ENCODE data around the gene NFKBIZ. TPM values are rescaled to one million over a fixed set of nuclear protein-coding genes. Genes with fewer than 3 reads are reported as not detected.
"Not testable (repeated sequence)": the region's sequence is repeated elsewhere in the genome, so short reads cannot be mapped to it uniquely, and the experiment has no call there.

Gene NFKBIZ
- total RNA-seq, 2 experiments from 2014 or later = 51.3 to 65.1 TPM

DNA sequence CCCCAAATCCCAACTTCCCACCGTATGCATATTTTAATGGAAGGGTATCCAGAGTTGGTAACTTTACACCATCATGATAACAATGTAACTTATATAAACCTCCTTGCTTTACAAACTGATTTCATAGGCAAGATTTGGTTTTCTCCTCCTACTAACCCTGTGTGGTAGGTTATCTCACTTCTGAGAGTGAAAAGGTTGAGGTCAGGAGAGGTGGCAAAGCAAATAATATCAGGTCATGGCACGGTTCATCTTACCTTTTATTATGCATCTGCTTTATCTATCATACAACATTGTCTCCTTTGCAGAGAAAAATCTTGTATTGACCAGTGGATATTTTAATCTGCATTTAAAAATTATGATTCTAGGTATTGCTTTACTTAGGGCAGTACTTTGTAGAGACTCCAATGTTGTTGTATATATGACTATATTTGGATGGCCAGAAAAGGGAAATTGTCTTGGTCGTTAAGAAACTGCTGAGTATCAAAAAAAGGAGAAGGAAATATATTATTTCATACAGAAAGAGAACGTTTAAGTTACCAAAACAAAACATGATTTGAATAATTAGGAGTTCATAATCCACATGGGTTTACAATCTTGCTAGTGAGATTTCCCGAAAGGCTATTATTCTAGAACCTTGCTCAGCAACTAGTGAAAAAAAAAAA lies 30.4 kb downstream of the NFKBIZ start:
- H3K4me3 Mint-ChIP-seq = no peak overlapping the region
- no peaks in the 10 kb centered on the region for H3K36me3 Mint-ChIP-seq
- DNase-seq (no peak), ATAC-seq (no peak)
- peaks cover 2% of the 10 kb centered on the region for H3K9me3 Mint-ChIP-seq (ENCODE audit: low read depth)
- CTCF ChIA-PET = interaction anchor here (0.7 kb wide), 1 partner anchor 91 kb away, joined by 3 read pairs; no protein-coding TSS in a partner anchor
- no peaks in the 10 kb centered on the region for H3K27me3 Mint-ChIP-seq
- H3K4me1 Mint-ChIP-seq = no peaks in the 10 kb centered on the region
- H3K27ac Mint-ChIP-seq = no peak overlapping the region

DNA sequence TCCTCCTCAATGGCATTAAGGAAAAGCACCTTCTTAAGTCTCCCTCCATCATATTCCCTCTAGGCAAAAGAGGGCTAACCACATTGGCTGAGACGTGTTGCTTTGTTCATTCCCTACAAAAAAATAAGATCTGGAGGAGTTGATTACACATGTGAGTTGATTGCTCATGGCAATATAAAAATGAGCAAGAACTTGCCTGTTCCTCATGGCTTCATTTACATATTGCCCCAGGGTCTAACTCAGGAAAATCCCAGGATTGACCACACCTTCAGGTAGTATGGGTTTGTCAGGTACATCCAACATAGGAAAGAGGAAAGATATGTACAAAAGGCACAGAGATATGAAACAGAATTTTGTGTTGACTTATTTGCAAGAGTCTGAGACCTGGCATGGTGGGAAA lies 35.5 kb downstream of the NFKBIZ start:
- no peak for DNase-seq
- Mint-ChIP-seq H3K4me3 (no peak overlapping the region), H3K27me3 (no peaks in the 10 kb centered on the region), H3K4me1 (no peaks in the 10 kb centered on the region), H3K27ac (no peak overlapping the region), H3K9me3 (ENCODE audit: low read depth) (peaks cover 3% of the 10 kb centered on the region), H3K36me3 (peaks cover 1% of the 10 kb centered on the region)
- CTCF ChIA-PET = no interaction called here
- ATAC-seq = no peak

DNA sequence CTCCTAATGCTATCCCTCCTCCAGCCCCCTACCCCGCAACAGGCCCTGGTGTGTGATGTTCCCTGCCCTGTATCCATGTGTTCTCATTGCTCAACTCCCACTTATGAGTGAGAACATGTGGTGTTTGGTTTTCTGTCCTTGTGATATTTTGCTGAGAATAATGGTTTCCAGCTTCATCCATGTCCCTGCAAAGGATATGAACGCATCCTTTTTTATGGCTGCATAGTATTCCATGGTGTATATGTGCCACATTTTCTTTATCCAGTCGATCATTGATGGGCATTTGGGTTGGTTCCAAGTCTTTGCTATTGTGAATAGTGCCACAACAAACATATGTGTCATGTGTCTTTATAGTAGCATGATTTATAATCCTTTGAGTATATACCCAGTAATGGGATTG lies 36.3 kb downstream of the NFKBIZ start:
- H3K4me3 Mint-ChIP-seq; H3K27ac Mint-ChIP-seq; DNase-seq; ATAC-seq; H3K27me3 Mint-ChIP-seq; CTCF ChIA-PET; H3K36me3 Mint-ChIP-seq; H3K9me3 Mint-ChIP-seq (ENCODE audit: low read depth); H3K4me1 Mint-ChIP-seq: not testable (repeated sequence)

DNA sequence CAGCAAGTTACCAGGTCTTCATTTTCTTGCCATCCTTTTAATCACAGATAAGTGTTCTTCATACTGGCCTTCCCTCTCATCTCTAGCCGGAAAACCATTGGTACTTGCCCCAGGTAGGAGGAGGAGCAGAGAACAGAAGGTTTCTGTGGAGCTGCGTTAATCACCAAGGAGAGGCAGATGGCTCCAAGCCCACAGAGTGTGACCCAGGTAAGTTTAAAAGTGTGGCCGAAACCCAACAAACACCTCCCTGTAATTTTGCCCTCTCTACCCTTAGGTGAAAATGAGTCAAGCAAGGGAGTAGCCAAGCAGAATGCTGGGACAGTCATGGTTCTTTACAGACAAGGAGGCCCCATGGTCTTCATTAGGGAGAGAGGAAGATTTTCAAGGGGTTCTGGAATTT lies 37.3 kb downstream of the NFKBIZ start:
- ATAC-seq = no peak
- no peak for DNase-seq
- H3K27ac Mint-ChIP-seq = no peak overlapping the region
- H3K4me3 Mint-ChIP-seq = no peak overlapping the region
- peaks cover 1% of the 10 kb centered on the region for H3K36me3 Mint-ChIP-seq
- CTCF ChIA-PET = no interaction called here
- H3K27me3 Mint-ChIP-seq = no peaks in the 10 kb centered on the region
- H3K9me3 Mint-ChIP-seq (ENCODE audit: low read depth) = peaks cover 3% of the 10 kb centered on the region
- no peaks in the 10 kb centered on the region for H3K4me1 Mint-ChIP-seq

DNA sequence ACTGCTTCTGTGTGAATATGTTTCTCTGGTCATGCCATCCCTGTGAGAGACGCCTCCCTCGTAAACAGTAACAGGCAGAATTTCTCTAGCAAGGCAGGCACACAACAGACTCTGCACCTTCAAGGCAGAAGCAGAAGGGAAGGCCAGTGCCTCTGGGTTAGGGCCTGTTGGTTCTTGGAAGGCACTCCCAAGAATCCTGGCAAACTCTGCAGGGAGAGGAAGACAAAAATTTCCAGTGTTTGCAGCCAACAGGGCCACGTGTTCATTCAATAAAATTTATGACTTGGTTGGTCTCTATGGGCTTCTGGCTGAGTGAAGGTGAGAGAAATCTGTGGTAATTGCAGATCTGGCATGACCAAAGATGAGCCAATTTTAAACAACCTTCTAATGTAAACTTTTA lies 39.3 kb downstream of the NFKBIZ start:
- no peak for ATAC-seq
- Mint-ChIP-seq H3K4me1 (no peaks in the 10 kb centered on the region), H3K27me3 (no peaks in the 10 kb centered on the region), H3K27ac (no peak overlapping the region), H3K36me3 (peaks cover 1% of the 10 kb centered on the region), H3K9me3 (ENCODE audit: low read depth) (peaks cover 3% of the 10 kb centered on the region), H3K4me3 (no peak overlapping the region)
- DNase-seq = no peak
- CTCF ChIA-PET = no interaction called here

DNA sequence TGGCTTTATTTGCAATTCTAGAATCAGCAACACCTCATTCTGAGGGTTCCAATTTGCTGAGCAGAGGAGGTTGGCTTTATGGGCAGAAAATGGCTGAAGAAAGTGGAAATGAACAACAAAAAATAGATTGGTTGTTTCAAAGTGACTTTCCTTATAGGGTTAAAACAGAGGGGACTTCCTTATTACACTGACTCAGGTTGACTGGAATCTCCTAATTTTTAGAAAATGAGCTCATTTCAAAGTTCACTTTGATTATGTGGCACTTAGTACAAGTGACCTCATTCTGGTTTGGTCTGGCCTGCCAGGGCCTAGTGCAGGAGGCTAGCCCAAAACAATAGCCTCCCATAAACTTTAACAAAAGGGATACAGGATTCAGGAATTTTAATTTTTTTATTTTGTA lies 41.4 kb downstream of the NFKBIZ start:
- no peak for ATAC-seq
- H3K4me1 Mint-ChIP-seq = no peaks in the 10 kb centered on the region
- CTCF ChIA-PET = no interaction called here
- no peak for DNase-seq
- no peaks in the 10 kb centered on the region for H3K27me3 Mint-ChIP-seq
- peaks cover 7% of the 10 kb centered on the region for H3K9me3 Mint-ChIP-seq (ENCODE audit: low read depth)
- no peak overlapping the region for H3K27ac Mint-ChIP-seq
- peaks cover 3% of the 10 kb centered on the region for H3K36me3 Mint-ChIP-seq
- no peak overlapping the region for H3K4me3 Mint-ChIP-seq

DNA sequence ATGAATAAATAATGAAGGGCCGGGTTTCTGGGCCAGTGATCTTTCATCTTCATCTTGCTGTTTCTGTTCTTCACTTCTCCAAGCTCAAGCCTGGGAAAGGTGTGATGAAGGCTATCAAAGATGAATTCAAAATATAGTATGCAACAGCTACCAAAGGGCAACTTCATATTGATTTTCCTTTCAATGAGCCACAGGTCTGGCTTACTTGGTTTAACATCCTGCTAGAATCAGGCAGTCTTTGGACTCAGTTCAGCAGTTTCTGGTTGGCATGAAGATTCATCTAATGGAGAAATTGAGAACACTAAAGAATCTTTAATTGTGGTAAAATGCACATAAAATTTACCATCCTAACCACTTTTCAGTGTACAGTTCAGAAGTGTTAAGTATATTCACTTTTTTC lies 43.3 kb downstream of the NFKBIZ start:
- H3K4me1 Mint-ChIP-seq = no peaks in the 10 kb centered on the region
- CTCF ChIA-PET = no interaction called here
- DNase-seq (no peak), ATAC-seq (no peak)
- H3K36me3 Mint-ChIP-seq = peaks cover 1% of the 10 kb centered on the region
- H3K9me3 Mint-ChIP-seq (ENCODE audit: low read depth) = peaks cover 9% of the 10 kb centered on the region
- no peak overlapping the region for H3K27ac Mint-ChIP-seq
- H3K27me3 Mint-ChIP-seq = no peaks in the 10 kb centered on the region
- no peak overlapping the region for H3K4me3 Mint-ChIP-seq

DNA sequence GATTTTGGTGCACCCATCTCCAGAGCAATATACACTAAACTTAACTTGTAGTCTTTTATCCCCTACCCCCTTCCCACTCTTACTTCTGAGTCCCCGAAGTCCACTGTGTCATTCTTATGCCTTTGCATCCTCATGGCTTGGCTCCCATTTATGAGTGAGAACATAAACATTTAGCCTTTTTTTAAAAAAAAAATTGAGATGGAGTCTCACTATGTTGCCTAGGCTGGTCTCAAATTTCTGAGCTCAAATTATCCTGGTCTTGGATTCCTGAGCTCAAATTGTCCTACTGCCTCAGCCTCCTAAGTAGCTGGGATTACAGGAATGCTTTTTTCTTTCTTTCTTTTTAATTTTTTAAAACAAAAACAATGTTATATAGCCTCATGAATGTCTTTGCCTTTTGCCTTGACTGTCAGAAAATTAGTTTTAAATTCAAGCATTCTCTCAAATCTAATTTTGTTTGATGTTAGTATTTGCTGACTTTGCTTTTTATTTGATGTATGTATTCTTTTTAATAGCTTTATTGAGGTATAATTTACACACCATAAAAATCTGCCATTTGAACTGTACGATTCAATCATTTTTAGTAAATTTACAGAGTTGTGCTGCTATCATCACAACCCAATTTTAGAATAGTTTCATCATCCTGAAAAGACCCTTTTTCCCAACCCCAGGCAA lies 46.9 kb downstream of the NFKBIZ start:
- CTCF ChIA-PET = interaction anchor here (1.2 to 1.3 kb wide), 2 partner anchors 14 to 15 kb away, joined by 3 read pairs; no protein-coding TSS in a partner anchor
- ATAC-seq = no peak
- H3K36me3 Mint-ChIP-seq = peaks cover 3% of the 10 kb centered on the region
- H3K4me1 Mint-ChIP-seq = no peaks in the 10 kb centered on the region
- no peaks in the 10 kb centered on the region for H3K27me3 Mint-ChIP-seq
- no peak overlapping the region for H3K4me3 Mint-ChIP-seq
- DNase-seq = no peak
- no peak overlapping the region for H3K27ac Mint-ChIP-seq
- peaks cover 9% of the 10 kb centered on the region for H3K9me3 Mint-ChIP-seq (ENCODE audit: low read depth)

DNA sequence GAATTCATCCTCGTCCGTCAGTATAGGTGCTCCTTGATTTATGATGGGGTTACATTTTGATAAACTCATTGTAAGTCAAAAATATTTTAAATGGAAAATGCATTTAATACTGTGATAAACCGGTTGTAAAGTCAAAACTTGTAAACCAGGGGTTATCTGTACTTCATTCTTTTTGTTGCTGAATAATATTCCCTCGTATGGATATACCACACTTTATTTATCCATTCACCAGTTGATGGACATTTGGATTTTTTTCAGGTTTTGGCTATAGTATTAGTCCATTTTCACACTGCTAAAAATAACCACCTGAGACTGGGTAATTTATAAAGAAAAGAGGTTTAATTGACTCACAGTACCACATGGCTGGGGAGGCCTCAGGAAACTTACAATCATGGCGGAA lies 47.7 kb downstream of the NFKBIZ start:
- DNase-seq = no peak
- Mint-ChIP-seq H3K4me3 (no peak overlapping the region), H3K9me3 (ENCODE audit: low read depth) (peaks cover 9% of the 10 kb centered on the region), H3K4me1 (no peaks in the 10 kb centered on the region), H3K27me3 (no peaks in the 10 kb centered on the region), H3K36me3 (peaks cover 3% of the 10 kb centered on the region), H3K27ac (no peak overlapping the region)
- CTCF ChIA-PET = interaction anchor here (1.2 kb wide), 1 partner anchor 16 kb away, joined by 3 read pairs; no protein-coding TSS in a partner anchor
- ATAC-seq = no peak

DNA sequence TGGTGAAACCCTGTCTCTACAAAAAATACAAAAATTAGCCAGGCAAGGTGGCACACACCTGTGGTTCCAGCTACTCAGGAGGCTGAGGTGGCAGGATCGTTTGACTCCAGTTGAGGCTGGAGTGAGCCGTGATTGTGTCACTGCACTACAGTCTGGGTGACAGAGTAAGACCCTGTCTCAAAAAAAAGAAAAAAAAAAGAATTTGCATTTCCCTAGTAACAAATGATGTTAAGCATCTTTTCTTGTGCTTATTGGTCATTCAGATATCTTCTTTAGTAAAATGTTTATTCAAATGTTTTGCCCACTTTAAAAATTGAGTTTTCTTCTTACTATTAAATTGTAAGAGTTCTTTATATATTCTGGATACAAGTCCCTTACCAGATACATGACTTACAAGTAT lies 48.7 kb downstream of the NFKBIZ start:
- CTCF ChIA-PET = no interaction called here
- DNase-seq (no peak), ATAC-seq (no peak)
- Mint-ChIP-seq H3K4me3 (no peak overlapping the region), H3K27me3 (no peaks in the 10 kb centered on the region), H3K4me1 (no peaks in the 10 kb centered on the region), H3K9me3 (ENCODE audit: low read depth) (peaks cover 9% of the 10 kb centered on the region), H3K36me3 (peaks cover 3% of the 10 kb centered on the region), H3K27ac (no peak overlapping the region)

DNA sequence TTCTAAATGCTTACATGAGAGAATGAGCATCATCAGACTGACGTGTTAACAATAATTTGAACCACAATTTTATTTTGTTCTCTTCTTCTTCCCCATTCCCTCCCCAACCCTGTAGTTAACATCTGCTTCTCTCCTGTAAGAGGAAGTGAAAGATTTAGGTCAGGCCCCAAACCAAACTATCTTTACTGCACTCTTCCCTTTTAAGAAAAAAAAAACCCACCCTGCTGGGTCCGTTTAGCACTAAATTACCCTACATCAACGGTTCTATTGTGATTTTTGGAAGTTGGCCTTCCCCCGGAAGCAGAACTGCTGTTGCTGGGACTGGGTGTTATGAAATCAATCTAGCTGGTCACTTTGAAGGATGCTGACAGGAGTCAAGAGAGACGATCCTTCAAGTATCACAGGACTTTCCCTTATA lies 49.4 kb downstream of the NFKBIZ start:
- Mint-ChIP-seq H3K36me3 (peaks cover 3% of the 10 kb centered on the region), H3K4me1 (no peaks in the 10 kb centered on the region), H3K9me3 (ENCODE audit: low read depth) (peaks cover 8% of the 10 kb centered on the region), H3K27ac (no peak overlapping the region), H3K27me3 (no peaks in the 10 kb centered on the region), H3K4me3 (no peak overlapping the region)
- CTCF ChIA-PET = no interaction called here
- ATAC-seq (no peak), DNase-seq (no peak)

DNA sequence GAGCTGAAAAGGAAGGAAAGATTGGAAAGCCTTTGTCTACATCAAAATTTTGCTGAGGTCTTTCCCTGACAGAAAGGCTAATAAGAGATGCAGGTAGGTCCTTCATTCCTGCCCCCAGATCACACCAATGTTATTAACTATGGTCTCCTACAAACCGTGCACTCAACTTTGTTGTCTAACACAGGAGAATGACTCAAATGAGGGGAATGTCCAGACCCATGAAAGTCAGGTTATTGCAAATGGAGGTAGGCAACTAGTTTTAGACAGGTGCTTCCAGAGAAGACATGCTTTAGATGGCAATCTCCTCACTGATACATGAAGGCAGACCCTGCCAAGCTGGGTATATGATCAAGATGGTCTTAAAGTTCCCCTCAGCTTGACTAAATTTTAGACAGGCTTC lies 51.0 kb downstream of the NFKBIZ start:
- H3K36me3 Mint-ChIP-seq = peaks cover 2% of the 10 kb centered on the region
- H3K9me3 Mint-ChIP-seq (ENCODE audit: low read depth) = peaks cover 3% of the 10 kb centered on the region
- H3K27me3 Mint-ChIP-seq = no peaks in the 10 kb centered on the region
- ATAC-seq (no peak), DNase-seq (no peak)
- no peaks in the 10 kb centered on the region for H3K4me1 Mint-ChIP-seq
- CTCF ChIA-PET = no interaction called here
- no peak overlapping the region for H3K4me3 Mint-ChIP-seq
- no peak overlapping the region for H3K27ac Mint-ChIP-seq

DNA sequence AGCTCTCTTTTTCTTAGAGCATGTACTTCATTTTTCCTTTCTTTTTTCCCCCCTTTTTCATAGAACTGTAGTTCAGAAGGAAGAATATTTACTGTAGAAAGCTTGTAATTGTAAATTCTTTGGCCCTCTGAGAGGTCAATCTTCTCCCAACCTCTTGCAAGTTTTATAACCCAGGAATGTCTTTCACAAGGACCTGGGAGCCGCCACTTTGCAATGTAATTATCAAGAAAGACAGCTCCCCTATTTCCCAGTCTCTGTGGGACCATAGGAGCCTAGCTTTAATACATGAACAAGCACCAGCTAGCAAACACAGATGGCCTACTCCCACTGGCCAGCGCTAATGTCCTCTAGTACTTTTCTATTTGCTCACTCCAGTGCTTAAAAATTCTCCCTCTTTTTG lies 51.4 kb downstream of the NFKBIZ start:
- CTCF ChIA-PET = no interaction called here
- no peak overlapping the region for H3K4me3 Mint-ChIP-seq
- H3K4me1 Mint-ChIP-seq = no peaks in the 10 kb centered on the region
- no peaks in the 10 kb centered on the region for H3K27me3 Mint-ChIP-seq
- H3K27ac Mint-ChIP-seq = no peak overlapping the region
- peaks cover 1% of the 10 kb centered on the region for H3K36me3 Mint-ChIP-seq
- ATAC-seq = no peak
- H3K9me3 Mint-ChIP-seq (ENCODE audit: low read depth) = peaks cover 3% of the 10 kb centered on the region
- no peak for DNase-seq

DNA sequence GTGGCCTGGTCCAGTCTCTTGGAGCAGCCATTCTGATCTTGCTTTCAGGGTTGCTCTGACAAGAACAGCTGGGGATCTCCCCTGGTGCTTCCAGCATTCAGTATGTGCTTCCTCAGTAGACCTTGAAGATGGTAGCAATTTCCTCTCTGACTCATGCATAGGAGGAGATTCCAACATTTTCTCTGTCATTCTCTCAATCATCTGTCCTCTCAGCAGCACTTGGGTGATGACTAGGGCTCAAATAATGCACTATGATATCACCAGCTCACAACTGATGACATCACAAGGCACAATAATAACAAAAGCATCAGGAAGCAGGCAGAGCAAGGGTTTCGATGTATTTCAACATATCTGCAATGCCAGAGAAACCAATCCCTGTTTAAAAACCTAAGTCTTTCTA lies 52.7 kb downstream of the NFKBIZ start:
- Mint-ChIP-seq H3K4me1 (no peaks in the 10 kb centered on the region), H3K36me3 (peaks cover 5% of the 10 kb centered on the region), H3K4me3 (no peak overlapping the region), H3K9me3 (ENCODE audit: low read depth) (no peaks in the 10 kb centered on the region), H3K27ac (no peak overlapping the region), H3K27me3 (no peaks in the 10 kb centered on the region)
- CTCF ChIA-PET = no interaction called here
- DNase-seq (no peak), ATAC-seq (no peak)
